GM12891 (cell line): Measurements from ENCODE around the gene TXK.

Experiments
- DNase-seq: peaks from one replicate; pipeline ENCODE4 v3.0.0; 2011; ENCODE audit warnings: low spot score; ENCODE audit not compliant: insufficient read length
- FAIRE-seq: peaks from 2 replicates; lab custom pipeline; 2011; peaks lifted over from hg19 to GRCh38; lab: Jason Lieb, UNC
- PAX5 ChIP-seq: IDR thresholded peaks from 2 replicates; pipeline ENCODE4 v1.6.1; 2011; ENCODE audit warnings: low read length, moderate library complexity, mild to moderate bottlenecking; ENCODE audit not compliant: insufficient read depth, severe bottlenecking
- POLR2A ChIP-seq: IDR thresholded peaks from 2 replicates; pipeline ENCODE4 v1.6.1; 2011; ENCODE audit warnings: low read depth, low read length, control low read depth
- POLR2AphosphoS5 ChIP-seq: IDR thresholded peaks from 2 replicates; pipeline ENCODE4 v1.6.1; 2011; ENCODE audit warnings: low read depth, low read length, control low read depth
- POU2F2 ChIP-seq: IDR thresholded peaks from 2 replicates; pipeline ENCODE4 v1.6.1; 2011; ENCODE audit warnings: low read depth, mild to moderate bottlenecking, control low read depth, low read length, moderate library complexity
- SPI1 ChIP-seq: IDR thresholded peaks from 2 replicates; pipeline ENCODE4 v1.6.1; 2011; ENCODE audit warnings: low read depth, low read length, control low read depth
- TAF1 ChIP-seq: IDR thresholded peaks from 2 replicates; pipeline ENCODE4 v1.6.1; 2011; ENCODE audit warnings: low read depth, low read length, control low read depth

Gene TXK

GRCh38 chr4:48085821-48086589, 48.0 kb downstream of the TXK start:
- no peak for FAIRE-seq
- no peak for DNase-seq
- TF ChIP-seq POLR2AphosphoS5 (no peak), POLR2A (no peak), PAX5 (no peak), POU2F2 (no peak), SPI1 (no peak), TAF1 (no peak)

- no peak for TF ChIP-seq SPI1
- TF ChIP-seq POU2F2: no peak
- no peak for TF ChIP-seq POLR2AphosphoS5
- TF ChIP-seq TAF1: no peak
- TF ChIP-seq PAX5: no peak
- TF ChIP-seq POLR2A: no peak
- FAIRE-seq (no peak), DNase-seq (no peak)
Observed at GRCh38 chr4:48082956-48083355, 51.1 kb downstream of the TXK start.

- no peak for FAIRE-seq
- TF ChIP-seq POLR2AphosphoS5: no peak
- TF ChIP-seq TAF1: no peak
- no peak for TF ChIP-seq POU2F2
- no peak for TF ChIP-seq SPI1
- no peak for TF ChIP-seq PAX5
- no peak for TF ChIP-seq POLR2A
- no peak for DNase-seq
Observed at GRCh38 chr4:48081196-48081595, 52.9 kb downstream of the TXK start.

- FAIRE-seq (no peak), DNase-seq (no peak)
- TF ChIP-seq TAF1 (no peak), POLR2AphosphoS5 (no peak), SPI1 (no peak), POU2F2 (no peak), POLR2A (no peak), PAX5 (no peak)
Observed at GRCh38 chr4:48079972-48080391, 54.1 kb downstream of the TXK start.

- peak; percentile 38 for FAIRE-seq
- TF ChIP-seq SPI1: no peak
- TF ChIP-seq POLR2AphosphoS5: no peak
- TF ChIP-seq POU2F2: no peak
- TF ChIP-seq POLR2A: no peak
- TF ChIP-seq PAX5: no peak
- TF ChIP-seq TAF1: no peak
- no peak for DNase-seq
Observed at GRCh38 chr4:48078862-48079655, 55.0 kb downstream of the TXK start.

- DNase-seq: no peak
- no peak for FAIRE-seq
- TF ChIP-seq POLR2AphosphoS5: no peak
- no peak for TF ChIP-seq POLR2A
- no peak for TF ChIP-seq PAX5
- no peak for TF ChIP-seq TAF1
- no peak for TF ChIP-seq SPI1
- TF ChIP-seq POU2F2: no peak
Observed at GRCh38 chr4:48078425-48078824, 55.6 kb downstream of the TXK start.

- FAIRE-seq (no peak), DNase-seq (no peak)
- TF ChIP-seq TAF1 (no peak), POU2F2 (no peak), POLR2AphosphoS5 (no peak), POLR2A (no peak), PAX5 (no peak), SPI1 (no peak)
Observed at GRCh38 chr4:48074657-48075056, 59.4 kb downstream of the TXK start.

- FAIRE-seq (peak; percentile 9), DNase-seq (no peak)
- no peak for TF ChIP-seq PAX5
- no peak for TF ChIP-seq TAF1
- TF ChIP-seq SPI1: no peak
- no peak for TF ChIP-seq POLR2AphosphoS5
- no peak for TF ChIP-seq POLR2A
- no peak for TF ChIP-seq POU2F2
Observed at GRCh38 chr4:48073567-48074103, 60.4 kb downstream of the TXK start.

- FAIRE-seq (no peak), DNase-seq (no peak)
- TF ChIP-seq TAF1 (no peak), POLR2A (no peak)
Observed at GRCh38 chr4:48071191-48071590, 62.9 kb downstream of the TXK start.

GRCh38 chr4:48069026-48069425, 65.0 kb downstream of the TXK start:
- FAIRE-seq (no peak), DNase-seq (no peak)
- no peak for TF ChIP-seq POLR2AphosphoS5
- TF ChIP-seq SPI1: no peak
- TF ChIP-seq POLR2A: no peak
- no peak for TF ChIP-seq TAF1
- TF ChIP-seq PAX5: no peak
- TF ChIP-seq POU2F2: no peak
